HFF-Myc (cell line): ENCODE data around the gene GP2.

Experiments
- DNase-seq: peaks from one replicate; pipeline ENCODE4 v3.0.0-alpha.2; 2011; ENCODE audit warnings: low read depth; ENCODE audit errors: extremely low read depth
- H3K4me3 ChIP-seq: replicated peaks from 2 replicates; pipeline ENCODE4 v1.5.1; 2011; ENCODE audit warnings: low read depth, mild to moderate bottlenecking, control low read depth, low read length
- TF ChIP-seq, protein P1 (sequence below): IDR thresholded peaks from 2 replicates; pipeline ENCODE4 v1.5.1; 2012; ENCODE audit warnings: mild to moderate bottlenecking, low read depth, low read length, control low read depth; ENCODE audit errors: missing control alignments

Gene GP2

DNA sequence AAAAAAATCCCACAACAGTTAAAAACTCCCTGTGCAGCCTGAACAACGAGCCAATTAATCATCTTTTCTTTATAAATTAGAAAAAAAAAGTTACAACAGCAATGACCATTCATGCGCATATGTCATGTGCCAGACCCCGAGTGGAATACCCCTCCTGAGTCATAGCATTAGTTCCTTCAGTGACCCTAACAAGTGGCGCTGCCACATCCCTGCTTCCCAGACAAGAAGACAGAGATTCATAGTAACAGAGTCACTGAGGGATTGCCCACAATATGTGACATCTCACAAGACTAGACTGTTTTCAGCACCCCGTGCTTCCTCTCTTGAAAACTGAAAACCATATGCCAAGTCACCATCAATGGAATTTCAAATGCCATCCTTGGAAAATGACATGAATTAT, 17.3 kb upstream of the GP2 start:
- no peak overlapping the region for H3K4me3 ChIP-seq
- no peak for DNase-seq
- TF ChIP-seq, protein P1, sequence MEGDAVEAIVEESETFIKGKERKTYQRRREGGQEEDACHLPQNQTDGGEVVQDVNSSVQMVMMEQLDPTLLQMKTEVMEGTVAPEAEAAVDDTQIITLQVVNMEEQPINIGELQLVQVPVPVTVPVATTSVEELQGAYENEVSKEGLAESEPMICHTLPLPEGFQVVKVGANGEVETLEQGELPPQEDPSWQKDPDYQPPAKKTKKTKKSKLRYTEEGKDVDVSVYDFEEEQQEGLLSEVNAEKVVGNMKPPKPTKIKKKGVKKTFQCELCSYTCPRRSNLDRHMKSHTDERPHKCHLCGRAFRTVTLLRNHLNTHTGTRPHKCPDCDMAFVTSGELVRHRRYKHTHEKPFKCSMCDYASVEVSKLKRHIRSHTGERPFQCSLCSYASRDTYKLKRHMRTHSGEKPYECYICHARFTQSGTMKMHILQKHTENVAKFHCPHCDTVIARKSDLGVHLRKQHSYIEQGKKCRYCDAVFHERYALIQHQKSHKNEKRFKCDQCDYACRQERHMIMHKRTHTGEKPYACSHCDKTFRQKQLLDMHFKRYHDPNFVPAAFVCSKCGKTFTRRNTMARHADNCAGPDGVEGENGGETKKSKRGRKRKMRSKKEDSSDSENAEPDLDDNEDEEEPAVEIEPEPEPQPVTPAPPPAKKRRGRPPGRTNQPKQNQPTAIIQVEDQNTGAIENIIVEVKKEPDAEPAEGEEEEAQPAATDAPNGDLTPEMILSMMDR, result no peak

DNA sequence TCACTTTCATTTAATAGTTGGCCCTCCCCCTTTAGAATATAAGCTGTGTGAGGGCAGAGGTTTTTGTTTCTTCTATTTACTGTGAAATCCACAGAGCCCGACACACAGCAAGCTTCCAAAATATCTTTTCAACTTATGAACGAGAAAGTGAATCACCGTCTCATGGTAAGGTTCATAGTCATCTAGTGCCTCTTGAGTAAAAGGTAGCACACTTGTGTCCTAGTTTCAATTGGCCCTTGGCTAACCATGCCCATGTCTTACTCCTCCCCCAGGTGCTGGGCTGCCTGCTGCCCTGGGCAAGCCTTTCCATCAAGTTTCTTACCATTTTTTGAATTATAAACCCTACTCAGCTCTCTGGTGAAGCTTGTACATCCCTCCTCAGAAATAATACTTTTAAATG, 12.4 kb upstream of the GP2 start:
- H3K4me3 ChIP-seq, result no peak overlapping the region
- TF ChIP-seq, protein P1, result no peak
- no peak for DNase-seq

DNA sequence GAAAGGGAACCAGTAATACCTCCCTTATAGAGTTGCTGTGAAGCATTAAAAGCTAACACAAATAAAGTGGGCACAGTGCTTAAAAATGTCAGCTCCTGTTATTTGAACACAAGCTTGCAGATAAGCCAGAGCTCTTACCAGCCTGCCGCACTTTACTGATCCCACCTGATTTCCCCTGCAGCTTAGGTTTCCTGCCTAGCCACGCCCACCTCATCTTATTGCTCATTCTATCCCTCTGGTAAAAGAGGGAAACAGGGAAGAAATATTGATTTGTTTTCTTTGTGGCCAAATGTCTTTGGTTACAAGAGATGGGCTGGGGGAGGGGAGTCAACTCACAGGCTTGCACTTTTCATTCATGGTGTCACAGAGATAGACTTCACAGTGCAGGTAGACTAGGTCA, 9.6 kb upstream of the GP2 start:
- H3K4me3 ChIP-seq, result no peak overlapping the region
- no peak for DNase-seq
- TF ChIP-seq, protein P1, result no peak

DNA sequence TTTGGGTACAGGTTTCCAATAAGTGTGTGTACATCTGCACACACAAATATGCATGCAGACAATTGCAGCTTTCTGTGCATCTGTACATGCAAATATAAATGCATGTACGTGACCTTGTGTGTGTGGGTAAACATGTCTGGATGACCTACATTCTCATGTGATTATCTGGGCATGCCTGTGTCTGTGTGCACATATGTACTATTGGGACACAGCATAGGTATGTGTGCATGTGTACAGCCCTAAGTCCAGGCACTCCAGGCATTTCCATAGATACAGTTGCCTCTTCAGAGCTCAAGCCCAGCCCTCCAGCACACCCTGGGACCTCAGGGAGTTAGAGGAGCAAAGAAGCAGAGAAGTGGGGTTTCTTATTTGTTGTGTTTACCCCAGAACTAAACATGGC, 7.1 kb upstream of the GP2 start:
- DNase-seq, result no peak
- TF ChIP-seq, protein P1, result no peak

DNA sequence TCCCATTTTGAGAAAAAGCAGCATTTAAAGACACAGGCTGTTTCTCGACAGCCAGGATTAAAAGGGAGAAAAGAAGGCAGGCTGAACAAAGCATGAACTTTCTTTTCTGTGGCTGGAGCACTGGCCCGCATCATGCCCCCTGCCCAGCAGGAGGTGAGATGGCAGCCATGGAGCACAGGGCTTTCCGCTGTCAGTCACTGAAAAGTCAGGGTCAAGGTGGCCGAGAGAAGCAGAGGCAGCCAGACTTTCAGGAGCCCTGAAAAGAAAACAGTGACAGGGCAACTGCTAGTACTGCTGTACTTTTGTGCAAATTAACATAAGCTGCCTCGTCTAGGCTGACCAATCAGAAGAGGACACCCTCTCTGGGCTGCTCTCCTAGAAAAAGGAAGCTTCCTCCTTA, 5.8 kb upstream of the GP2 start:
- TF ChIP-seq, protein P1, result no peak
- H3K4me3 ChIP-seq, result no peak overlapping the region
- no peak for DNase-seq

More for the DNA sequence above, 7.1 kb upstream of the GP2 start:
- no peak overlapping the region for H3K4me3 ChIP-seq

DNA sequence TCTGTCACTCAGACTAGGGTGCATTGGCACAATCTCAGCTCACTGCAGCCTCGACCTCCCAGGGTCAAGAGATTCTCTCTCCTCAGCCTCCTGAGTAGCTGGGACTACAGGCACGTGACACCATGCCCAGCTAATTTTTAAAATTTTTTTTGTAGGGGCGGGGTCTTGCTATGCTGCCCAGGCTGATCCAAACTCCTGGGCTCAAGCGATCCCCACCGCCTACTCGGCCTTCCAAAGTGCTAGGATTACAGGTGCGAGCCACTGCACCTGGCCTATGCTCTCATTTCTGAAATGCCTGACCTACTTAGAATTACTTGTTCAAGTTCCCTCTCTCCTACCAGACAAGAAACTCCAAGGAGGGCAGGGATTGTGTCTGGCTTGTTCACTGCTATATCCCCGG, 5.1 kb upstream of the GP2 start:
- TF ChIP-seq, protein P1, result no peak
- no peak for DNase-seq
- no peak overlapping the region for H3K4me3 ChIP-seq

DNA sequence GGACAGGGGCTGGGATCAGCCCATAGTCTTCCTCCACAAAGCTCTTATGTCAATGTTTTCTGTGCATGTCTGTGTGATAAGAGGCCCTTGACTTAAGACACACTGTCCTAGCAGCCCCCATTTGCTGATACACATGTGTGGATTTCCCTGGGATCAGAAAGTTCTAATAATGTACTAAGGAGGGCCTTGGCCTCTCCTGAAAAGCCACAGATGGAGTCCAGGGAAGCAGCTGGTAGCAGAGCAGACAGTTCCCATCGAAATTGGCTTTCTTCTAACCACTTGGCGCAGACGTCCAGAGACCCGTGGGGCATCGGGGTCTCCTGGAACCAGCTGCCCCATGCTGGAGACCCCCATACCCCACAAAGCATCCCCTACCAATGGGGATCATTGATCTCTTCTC, 4.3 kb upstream of the GP2 start:
- no peak for DNase-seq
- TF ChIP-seq, protein P1, result no peak
- H3K4me3 ChIP-seq, result no peak overlapping the region
